ENCODE measurements around the gene EMILIN3.

The EMILIN3 gene

DNA sequence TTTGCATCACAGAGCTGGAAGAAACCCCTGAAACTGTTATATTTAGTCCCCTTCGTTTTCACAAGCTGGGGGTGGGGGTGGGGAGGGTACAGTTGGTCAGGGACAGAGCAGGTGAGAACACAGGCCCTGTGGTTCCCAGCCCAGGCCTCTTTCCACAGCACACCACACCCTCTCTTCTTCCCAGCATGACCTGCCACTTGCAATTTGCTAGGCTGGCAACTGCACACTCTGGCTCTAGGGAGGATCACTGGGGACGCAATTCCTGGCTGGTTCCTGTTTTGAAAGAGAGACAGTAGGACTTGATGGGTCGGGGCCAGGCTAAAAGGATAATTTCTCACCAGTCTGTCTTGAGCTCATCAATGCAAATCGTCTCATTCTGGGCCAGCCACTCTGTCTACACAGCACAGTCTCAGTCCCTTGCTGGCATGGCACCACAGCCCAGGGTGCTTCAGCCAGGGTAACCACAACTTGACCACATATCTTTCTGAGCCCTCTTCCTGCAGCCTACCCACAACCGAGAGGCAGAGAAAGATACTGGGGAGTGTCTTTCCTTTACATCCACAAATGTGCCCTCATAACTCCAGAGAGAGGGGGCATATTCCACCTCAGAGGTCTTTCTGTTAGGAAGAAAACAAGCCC lies 41.7 kb upstream of the EMILIN3 start:
- TF ChIP-seq, protein P1, sequence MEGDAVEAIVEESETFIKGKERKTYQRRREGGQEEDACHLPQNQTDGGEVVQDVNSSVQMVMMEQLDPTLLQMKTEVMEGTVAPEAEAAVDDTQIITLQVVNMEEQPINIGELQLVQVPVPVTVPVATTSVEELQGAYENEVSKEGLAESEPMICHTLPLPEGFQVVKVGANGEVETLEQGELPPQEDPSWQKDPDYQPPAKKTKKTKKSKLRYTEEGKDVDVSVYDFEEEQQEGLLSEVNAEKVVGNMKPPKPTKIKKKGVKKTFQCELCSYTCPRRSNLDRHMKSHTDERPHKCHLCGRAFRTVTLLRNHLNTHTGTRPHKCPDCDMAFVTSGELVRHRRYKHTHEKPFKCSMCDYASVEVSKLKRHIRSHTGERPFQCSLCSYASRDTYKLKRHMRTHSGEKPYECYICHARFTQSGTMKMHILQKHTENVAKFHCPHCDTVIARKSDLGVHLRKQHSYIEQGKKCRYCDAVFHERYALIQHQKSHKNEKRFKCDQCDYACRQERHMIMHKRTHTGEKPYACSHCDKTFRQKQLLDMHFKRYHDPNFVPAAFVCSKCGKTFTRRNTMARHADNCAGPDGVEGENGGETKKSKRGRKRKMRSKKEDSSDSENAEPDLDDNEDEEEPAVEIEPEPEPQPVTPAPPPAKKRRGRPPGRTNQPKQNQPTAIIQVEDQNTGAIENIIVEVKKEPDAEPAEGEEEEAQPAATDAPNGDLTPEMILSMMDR (IDR thresholded peaks at IDR 0.05; ENCODE audit: low read depth, low read length, missing control alignments), result no peak
- no peak for DNase-seq (ENCODE audit: low read depth)
- in situ Hi-C loops (cut with HindIII; ENCODE audit: low sequenced_read_pairs), result no loop called here
- H3K4me3 ChIP-seq (ENCODE audit: low read depth, low read length), result no peak overlapping the region

DNA sequence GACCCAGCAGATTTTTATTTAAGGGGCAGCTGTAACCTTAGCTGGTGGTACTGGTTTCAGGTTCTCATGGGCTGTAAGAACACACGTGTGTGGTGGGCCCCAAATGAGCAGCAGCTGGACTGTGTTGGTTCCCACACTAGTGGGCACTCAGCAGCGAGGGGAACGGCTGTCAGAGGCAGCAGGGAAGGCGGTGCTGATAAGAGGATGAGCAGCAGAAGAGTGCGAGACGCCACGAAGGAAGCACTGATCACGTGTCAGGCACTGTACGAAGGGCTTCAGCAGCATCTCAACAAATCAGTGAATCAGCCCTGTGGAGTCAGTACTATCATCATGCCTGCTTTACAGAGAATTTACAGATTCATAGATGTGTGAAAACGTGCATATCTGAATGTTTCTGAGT lies 41.0 kb upstream of the EMILIN3 start:
- no peak overlapping the region for H3K4me3 ChIP-seq (ENCODE audit: low read depth, low read length)
- DNase-seq (ENCODE audit: low read depth), result no peak
- in situ Hi-C loops (cut with HindIII; ENCODE audit: low sequenced_read_pairs), result no loop called here
- TF ChIP-seq, protein P1 (IDR thresholded peaks at IDR 0.05; ENCODE audit: low read depth, low read length, missing control alignments), result no peak

DNA sequence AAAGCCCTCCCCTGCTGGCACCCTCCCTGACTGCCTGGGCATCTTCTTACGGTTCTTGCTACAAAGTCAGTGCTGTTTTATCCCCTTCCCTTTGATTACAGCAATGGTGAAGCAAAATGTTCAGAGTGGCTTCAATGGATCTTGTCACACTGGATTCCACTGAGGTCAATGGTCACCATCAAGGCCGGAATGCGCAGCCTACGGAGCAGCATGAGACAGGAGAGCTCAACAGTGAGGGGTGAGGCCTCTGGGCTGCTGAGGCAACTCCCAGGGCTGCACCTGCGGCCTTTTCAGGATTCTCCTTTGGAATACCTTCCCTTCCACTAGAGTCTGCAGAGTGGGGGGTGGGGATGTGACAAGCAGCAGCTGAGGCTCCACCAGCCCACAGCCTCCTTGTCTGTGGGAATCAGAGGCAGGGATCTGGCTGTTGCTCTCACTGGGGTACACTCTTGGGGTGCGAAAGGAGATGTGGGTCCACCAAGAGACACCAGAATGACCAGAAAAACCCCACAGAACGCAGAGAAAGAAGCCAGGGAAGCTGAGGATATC lies 40.4 kb upstream of the EMILIN3 start:
- in situ Hi-C loops (cut with HindIII; ENCODE audit: low sequenced_read_pairs), result no loop called here
- no peak for DNase-seq (ENCODE audit: low read depth)
- TF ChIP-seq, protein P1 (IDR thresholded peaks at IDR 0.05; ENCODE audit: low read depth, low read length, missing control alignments), result no peak
- H3K4me3 ChIP-seq (ENCODE audit: low read depth, low read length), result no peak overlapping the region

DNA sequence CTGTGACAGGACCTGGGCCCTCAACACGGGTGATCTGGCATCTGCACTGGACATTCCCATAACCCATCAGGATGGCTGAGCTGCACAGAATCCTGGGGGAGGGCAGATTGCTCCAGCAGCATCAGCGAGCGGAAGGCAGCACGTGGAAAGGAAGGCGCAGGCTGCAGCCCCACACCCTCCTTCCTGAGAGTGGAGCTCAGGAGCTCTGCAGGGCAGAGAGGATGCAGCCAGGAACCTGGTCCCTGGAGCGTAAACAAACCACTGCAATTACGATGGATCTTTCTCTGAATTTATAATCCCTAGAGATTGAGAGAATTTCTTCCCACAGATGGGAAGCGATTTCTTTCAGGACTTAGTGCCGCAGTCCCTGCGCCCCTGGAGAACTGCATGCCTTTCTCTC lies 39.7 kb upstream of the EMILIN3 start:
- no peak overlapping the region for H3K4me3 ChIP-seq (ENCODE audit: low read depth, low read length)
- in situ Hi-C loops (cut with HindIII; ENCODE audit: low sequenced_read_pairs), result no loop called here
- DNase-seq (ENCODE audit: low read depth), result no peak
- TF ChIP-seq, protein P1 (IDR thresholded peaks at IDR 0.05; ENCODE audit: low read depth, low read length, missing control alignments), result no peak

DNA sequence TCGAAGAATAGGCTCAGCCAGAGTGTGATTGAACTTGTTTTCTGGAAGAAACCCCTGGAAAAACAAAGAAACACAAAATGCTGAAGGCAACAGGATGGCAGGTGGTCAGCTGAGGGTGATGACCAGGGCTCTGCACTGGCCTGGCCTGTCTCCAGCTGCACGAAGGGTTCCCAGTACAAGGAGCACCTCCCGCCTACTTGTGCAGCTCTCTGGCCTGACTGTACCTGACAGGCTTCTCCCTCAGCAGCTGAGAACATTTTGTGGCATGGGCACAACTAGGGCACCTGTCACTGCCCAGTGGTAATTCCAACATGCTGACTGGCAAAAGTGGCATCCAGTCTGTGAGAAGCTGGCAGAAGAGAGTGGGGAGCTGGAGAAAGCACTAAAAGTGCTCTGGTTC lies 38.8 kb upstream of the EMILIN3 start:
- H3K4me3 ChIP-seq (ENCODE audit: low read depth, low read length), result no peak overlapping the region
- DNase-seq (ENCODE audit: low read depth), result no peak
- TF ChIP-seq, protein P1 (IDR thresholded peaks at IDR 0.05; ENCODE audit: low read depth, low read length, missing control alignments), result no peak
- in situ Hi-C loops (cut with HindIII; ENCODE audit: low sequenced_read_pairs), result no loop called here

DNA sequence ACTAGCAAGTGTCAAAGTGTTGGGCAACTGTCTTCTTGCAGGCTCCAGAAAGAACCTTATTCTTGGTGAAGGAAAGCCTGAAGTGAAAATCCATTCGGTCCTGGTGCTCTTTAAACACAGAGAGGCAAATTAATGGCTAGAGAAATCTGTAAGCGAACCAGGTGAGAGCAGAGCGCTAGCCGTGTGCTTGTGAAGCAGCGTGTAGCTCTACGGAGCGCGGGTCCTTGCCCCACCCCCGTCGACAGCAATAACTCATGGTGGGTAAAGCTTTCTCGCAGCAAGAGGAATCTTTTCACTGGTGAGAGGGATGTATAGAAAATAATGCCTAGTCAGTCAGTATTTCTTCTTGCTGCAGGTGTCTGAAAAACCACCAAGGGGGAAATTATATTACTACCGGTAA lies 37.0 kb upstream of the EMILIN3 start:
- no peak overlapping the region for H3K4me3 ChIP-seq (ENCODE audit: low read depth, low read length)
- DNase-seq (ENCODE audit: low read depth), result no peak
- TF ChIP-seq, protein P1 (IDR thresholded peaks at IDR 0.05; ENCODE audit: low read depth, low read length, missing control alignments), result no peak
- in situ Hi-C loops (cut with HindIII; ENCODE audit: low sequenced_read_pairs), result no loop called here
